ENCODE results near the gene SNPH. TPM values are rescaled to one million over a fixed set of nuclear protein-coding genes. Genes with fewer than 3 reads are reported as not detected.
"Not testable (repeated sequence)": the region's sequence is repeated elsewhere in the genome, so short reads cannot be mapped to it uniquely, and the experiment has no call there.

SNPH gene, protein sequence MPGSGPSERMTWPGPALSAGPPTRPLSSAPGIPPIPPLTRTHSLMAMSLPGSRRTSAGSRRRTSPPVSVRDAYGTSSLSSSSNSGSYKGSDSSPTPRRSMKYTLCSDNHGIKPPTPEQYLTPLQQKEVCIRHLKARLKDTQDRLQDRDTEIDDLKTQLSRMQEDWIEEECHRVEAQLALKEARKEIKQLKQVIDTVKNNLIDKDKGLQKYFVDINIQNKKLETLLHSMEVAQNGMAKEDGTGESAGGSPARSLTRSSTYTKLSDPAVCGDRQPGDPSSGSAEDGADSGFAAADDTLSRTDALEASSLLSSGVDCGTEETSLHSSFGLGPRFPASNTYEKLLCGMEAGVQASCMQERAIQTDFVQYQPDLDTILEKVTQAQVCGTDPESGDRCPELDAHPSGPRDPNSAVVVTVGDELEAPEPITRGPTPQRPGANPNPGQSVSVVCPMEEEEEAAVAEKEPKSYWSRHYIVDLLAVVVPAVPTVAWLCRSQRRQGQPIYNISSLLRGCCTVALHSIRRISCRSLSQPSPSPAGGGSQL
- total RNA-seq: 10 to 100 TPM; 12.8 to 13.0 TPM
- 10.9 TPM for polyA plus RNA-seq (2013, experiment 1 of 2)
- 9.6 TPM for polyA plus RNA-seq (2013, experiment 2 of 2)
- 2.3 to 92.9 (median 38.5) reads per million in 172 experiments for total RNA-seq

DNA sequence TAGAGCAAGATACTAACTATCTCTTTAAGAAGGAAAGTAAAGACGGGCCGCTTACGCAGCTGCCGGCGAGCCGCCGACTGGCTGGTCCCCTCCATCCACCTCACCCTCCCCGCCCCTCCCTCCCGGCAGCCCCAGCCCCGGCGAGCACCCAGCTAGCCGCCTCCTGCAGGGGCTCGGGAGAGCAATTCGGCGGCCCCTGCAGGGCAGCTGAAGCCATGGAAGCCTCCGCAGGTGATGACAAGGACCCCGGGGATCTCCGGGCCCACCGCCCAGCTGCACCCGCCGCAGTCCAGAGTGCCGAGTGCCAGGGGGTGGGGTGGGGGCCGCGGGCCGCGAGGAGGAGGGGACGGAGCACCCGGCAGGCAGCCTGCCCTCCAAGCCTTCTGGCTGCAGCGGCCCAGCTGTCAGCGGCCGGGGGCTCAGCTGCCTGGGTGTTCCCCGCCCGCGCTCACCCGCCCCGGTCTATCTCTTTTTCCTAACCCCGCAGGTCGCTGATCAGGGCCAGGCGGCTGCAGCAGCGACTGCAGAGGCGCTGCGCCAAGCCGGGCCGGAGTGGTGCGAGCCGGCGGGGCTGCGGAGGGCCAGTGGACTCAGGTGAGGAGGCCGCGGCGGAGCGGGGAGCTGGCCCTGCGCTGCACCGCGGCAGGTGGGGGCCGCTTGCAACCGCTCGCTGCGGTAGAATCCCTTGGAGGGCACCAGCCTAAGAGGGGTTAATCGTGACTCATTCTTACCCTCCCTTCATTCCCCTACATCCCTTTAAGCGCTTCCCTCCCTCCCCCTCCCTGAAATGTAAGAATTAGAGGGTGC lies at the start of gene SNPH:
TSS of gene SNPH (plus strand) at position 128 of the 807 bp plus-strand sequence. CDS start 29,946 bp downstream, outside the sequence.
- Mint-ChIP-seq H3K9me3 (no peaks in the 10 kb centered on the region), H3K4me3 (peak within 1 kb of the TSS; percentile 90), H3K4me1 (ENCODE audit: low read depth) (peaks cover 77% of the 10 kb centered on the region), H3K36me3 (ENCODE audit: low read depth) (peaks cover 5% of the 10 kb centered on the region), H3K27ac (peak within 1 kb of the TSS; percentile 90), H3K27me3 (no peaks in the 10 kb centered on the region)
- H3K4me3 ChIP-seq (ENCODE audit: low read length): peak within 1 kb of the TSS; percentile 60
- ATAC-seq (ENCODE audit: poor library complexity) (peak; percentile 80), DNase-seq (peak; percentile 61 to 90 (median 72))
- ChIA-PET POLR2A (interaction anchor here (0.7 to 2.7 kb wide), 12 partner anchors 9 to 201 kb away, joined by 3 to 13 read pairs (median 3); partner anchors contain the start of gene RAD21L1), CTCF (interaction anchor here (0.8 to 1.6 kb wide), 3 partner anchors 28 to 201 kb away, joined by 3 to 4 read pairs (median 3); partner anchors contain the start of genes NSFL1C and RAD21L1)
- H3K36me3 ChIP-seq (ENCODE audit: insufficient read depth, low read length): no peaks in the 10 kb centered on the region
- intact Hi-C loops (cut with DNase I, micrococcal nuclease): loop anchor here (1.0 to 10.0 kb wide), 6 partner anchors 18 to 144 kb away; partner anchors contain the start of genes RAD21L1 (in 2 of the 2) and SDCBP2 (in 1 of the 2)
- H3K9me3 ChIP-seq (ENCODE audit: control insufficient read depth in 1 of 2, insufficient read depth in 1 of 2, low read length in 2 of 2): peaks cover 0 to 5% of the 10 kb centered on the region in 2 experiments
- H3K27ac ChIP-seq (ENCODE audit: low read depth in 1 of 2, low read length in 2 of 2): peak within 1 kb of the TSS; percentile 50 to 72
- TF ChIP-seq, protein P1, sequence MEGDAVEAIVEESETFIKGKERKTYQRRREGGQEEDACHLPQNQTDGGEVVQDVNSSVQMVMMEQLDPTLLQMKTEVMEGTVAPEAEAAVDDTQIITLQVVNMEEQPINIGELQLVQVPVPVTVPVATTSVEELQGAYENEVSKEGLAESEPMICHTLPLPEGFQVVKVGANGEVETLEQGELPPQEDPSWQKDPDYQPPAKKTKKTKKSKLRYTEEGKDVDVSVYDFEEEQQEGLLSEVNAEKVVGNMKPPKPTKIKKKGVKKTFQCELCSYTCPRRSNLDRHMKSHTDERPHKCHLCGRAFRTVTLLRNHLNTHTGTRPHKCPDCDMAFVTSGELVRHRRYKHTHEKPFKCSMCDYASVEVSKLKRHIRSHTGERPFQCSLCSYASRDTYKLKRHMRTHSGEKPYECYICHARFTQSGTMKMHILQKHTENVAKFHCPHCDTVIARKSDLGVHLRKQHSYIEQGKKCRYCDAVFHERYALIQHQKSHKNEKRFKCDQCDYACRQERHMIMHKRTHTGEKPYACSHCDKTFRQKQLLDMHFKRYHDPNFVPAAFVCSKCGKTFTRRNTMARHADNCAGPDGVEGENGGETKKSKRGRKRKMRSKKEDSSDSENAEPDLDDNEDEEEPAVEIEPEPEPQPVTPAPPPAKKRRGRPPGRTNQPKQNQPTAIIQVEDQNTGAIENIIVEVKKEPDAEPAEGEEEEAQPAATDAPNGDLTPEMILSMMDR (IDR thresholded peaks at IDR 0.05): no peak
- no peaks in the 10 kb centered on the region for H3K27me3 ChIP-seq (ENCODE audit: control insufficient read depth in 1 of 2, insufficient read depth in 2 of 2, low read length in 2 of 2)
- H3K4me1 ChIP-seq (ENCODE audit: insufficient read depth, low read length): peaks cover 35% of the 10 kb centered on the region

DNA sequence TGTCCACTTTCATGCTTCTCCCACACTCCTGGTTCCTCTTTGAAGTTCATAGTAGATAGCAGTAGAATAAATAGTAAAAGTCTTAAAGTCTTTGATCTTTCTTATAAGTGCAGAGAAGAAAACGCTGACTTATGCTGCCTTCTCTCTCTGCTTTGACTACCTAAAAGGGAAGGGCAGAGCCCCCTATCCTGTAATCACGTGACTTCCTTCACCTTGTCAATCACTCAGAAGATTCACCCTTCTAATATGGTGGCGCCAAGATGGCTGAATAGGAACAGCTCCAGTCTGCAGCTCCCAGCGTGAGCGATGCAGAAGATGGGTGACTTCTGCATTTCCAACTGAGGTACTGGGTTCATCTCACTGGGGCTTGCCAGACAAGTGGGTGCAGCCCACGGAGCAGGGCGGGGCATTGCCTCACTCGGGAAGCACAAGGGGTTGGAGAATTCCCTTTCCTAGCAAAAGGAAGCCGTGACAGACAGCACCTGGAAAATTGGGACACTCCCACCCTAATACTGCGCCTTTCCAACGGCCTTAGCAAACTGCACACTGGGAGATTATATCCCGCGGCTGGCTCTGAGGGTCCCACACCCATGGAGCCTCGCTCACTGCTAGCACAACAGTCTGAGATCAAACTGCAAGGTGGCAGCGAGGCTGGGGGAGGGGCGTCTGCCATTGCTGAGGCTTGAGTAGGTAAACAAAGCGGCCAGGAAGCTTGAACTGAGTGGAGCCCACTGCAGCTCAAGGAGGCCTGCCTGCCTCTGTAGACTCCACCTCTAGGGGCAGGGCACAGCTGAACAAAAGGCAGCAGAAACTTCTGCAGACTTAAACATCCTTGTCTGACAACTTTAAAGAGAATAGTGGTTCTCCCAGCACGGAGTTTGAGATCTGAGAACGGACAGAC lies 49.3 kb upstream of the SNPH start:
- H3K27ac Mint-ChIP-seq; H3K9me3 Mint-ChIP-seq; H3K27me3 ChIP-seq (ENCODE audit: control insufficient read depth in 1 of 2, insufficient read depth in 2 of 2, low read length in 2 of 2); H3K36me3 Mint-ChIP-seq (ENCODE audit: low read depth); CTCF ChIA-PET; H3K36me3 ChIP-seq (ENCODE audit: insufficient read depth, low read length); H3K9me3 ChIP-seq (ENCODE audit: control insufficient read depth in 1 of 2, insufficient read depth in 1 of 2, low read length in 2 of 2); ATAC-seq (ENCODE audit: poor library complexity); H3K27me3 Mint-ChIP-seq; H3K4me3 ChIP-seq (ENCODE audit: low read length); H3K27ac ChIP-seq (ENCODE audit: low read depth in 1 of 2, low read length in 2 of 2): not testable (repeated sequence)
- Mint-ChIP-seq H3K4me1 (ENCODE audit: low read depth) (peaks cover 42% of the 10 kb centered on the region), H3K4me3 (peak overlapping the region; percentile 25)
- peaks cover 30% of the 10 kb centered on the region for H3K4me1 ChIP-seq (ENCODE audit: insufficient read depth, low read length)
- peak in 4 of 14 experiments; percentile 19 to 32 (median 20) for DNase-seq
- POLR2A ChIA-PET: interaction anchor here (0.6 to 1.6 kb wide), 3 partner anchors 9 to 78 kb away, joined by 3 to 4 read pairs (median 3); partner anchors contain the start of gene RAD21L1
- intact Hi-C loops (cut with DNase I, micrococcal nuclease): loop anchor here in 1 of 2 experiments (10.0 kb wide), 1 partner anchor 218 kb away; no protein-coding TSS in a partner anchor

DNA sequence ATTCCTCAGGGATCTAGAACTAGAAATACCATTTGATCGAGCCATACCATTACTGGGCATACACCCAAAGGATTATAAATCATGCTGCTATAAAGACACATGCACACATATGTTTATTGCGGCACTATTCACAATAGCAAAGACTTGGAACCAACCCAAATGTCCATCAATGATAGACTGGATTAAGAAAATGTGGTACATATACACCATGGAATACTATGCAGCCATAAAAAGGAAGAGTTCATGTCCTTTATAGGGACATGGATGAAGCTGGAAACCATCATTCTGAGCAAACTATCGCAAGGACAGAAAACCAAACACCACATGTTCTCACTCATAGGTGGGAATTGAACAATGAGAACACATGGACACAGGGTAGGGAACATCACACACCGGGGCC lies 43.3 kb upstream of the SNPH start:
- H3K27ac ChIP-seq (ENCODE audit: low read depth in 1 of 2, low read length in 2 of 2); H3K4me3 ChIP-seq (ENCODE audit: low read length); DNase-seq; H3K9me3 Mint-ChIP-seq; ATAC-seq (ENCODE audit: poor library complexity); CTCF ChIA-PET; H3K4me3 Mint-ChIP-seq; H3K27me3 ChIP-seq (ENCODE audit: control insufficient read depth in 1 of 2, insufficient read depth in 2 of 2, low read length in 2 of 2); POLR2A ChIA-PET; H3K27ac Mint-ChIP-seq; H3K36me3 Mint-ChIP-seq (ENCODE audit: low read depth); H3K27me3 Mint-ChIP-seq; H3K36me3 ChIP-seq (ENCODE audit: insufficient read depth, low read length): not testable (repeated sequence)
- Histone ChIP-seq H3K4me1 (ENCODE audit: insufficient read depth, low read length) (peaks cover 18% of the 10 kb centered on the region), H3K9me3 (ENCODE audit: control insufficient read depth in 1 of 2, insufficient read depth in 1 of 2, low read length in 2 of 2) (peaks cover 0 to 12% of the 10 kb centered on the region in 2 experiments)
- H3K4me1 Mint-ChIP-seq (ENCODE audit: low read depth): peaks cover 19% of the 10 kb centered on the region
- intact Hi-C loops (cut with DNase I, micrococcal nuclease): loop anchor here in 1 of 2 experiments (5.0 to 10.0 kb wide), 3 partner anchors 100 to 882 kb away; partner anchors contain the start of genes FAM110A and STK35

All from CD4-positive, alpha-beta T cell (primary cell).